HG02970 (cell line): Measurements from ENCODE around the gene RAD51B.

Source experiments
- ATAC-seq: cut with Tn5 transposase; IDR thresholded peaks from one replicate; pipeline ENCODE4 v1.9.1; 2021; ENCODE audit warnings: mild to moderate bottlenecking, moderate library complexity, moderate number of reproducible peaks; ENCODE audit not compliant: unreplicated experiment, low FRiP score

RAD51B gene

DNA sequence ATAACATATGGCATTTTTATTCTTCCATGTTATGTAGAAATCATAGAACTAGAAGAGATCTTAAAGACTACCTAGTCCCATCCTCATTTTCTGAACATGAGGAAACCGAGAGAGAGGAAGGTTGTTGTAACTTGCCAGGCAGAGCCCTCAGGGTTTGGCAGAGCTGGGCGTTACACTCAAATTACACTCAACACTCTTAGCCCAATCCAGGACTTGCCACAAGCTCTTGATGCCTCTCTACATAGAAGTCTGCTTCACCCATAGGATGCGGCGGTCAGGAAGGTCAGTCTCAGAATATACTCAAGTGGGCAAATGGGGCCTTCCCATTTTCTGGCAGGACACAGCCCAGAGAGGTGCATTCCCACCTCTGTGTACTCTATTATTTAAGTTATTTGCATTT is 765.2 kb downstream of the RAD51B start:
- ATAC-seq, result no peak

- no peak for ATAC-seq
These were observed 766.1 kb downstream of the RAD51B start for GRCh38 chr14:68585690-68586089.

- no peak for ATAC-seq
These were observed 767.5 kb downstream of the RAD51B start for GRCh38 chr14:68586896-68587751.

DNA sequence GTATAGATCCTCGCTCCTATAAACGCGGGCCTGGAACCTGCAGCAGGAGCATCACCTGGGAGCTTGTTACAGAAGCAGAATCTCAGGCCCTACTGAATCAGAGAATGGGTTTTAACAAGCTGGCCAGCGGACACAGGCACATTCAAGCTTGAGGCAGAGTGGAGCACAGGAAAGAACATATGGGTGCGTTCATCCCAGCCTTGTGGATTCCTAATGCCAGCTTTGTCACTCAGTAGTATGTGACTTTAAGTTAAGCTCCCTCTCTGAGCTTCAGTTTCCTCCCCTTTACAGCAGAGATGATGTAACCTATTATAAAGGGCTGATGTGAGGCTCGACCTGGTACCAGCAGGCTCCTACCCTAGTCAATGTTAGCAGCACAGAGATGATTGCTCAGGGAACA is 768.4 kb downstream of the RAD51B start:
- ATAC-seq, result no peak

- no peak for ATAC-seq
These were observed 770.0 kb downstream of the RAD51B start for GRCh38 chr14:68589447-68590200.

- no peak for ATAC-seq
These were observed 770.6 kb downstream of the RAD51B start for GRCh38 chr14:68590201-68590522.

- ATAC-seq, result no peak
These were observed 772.2 kb downstream of the RAD51B start for GRCh38 chr14:68591786-68592185.

DNA sequence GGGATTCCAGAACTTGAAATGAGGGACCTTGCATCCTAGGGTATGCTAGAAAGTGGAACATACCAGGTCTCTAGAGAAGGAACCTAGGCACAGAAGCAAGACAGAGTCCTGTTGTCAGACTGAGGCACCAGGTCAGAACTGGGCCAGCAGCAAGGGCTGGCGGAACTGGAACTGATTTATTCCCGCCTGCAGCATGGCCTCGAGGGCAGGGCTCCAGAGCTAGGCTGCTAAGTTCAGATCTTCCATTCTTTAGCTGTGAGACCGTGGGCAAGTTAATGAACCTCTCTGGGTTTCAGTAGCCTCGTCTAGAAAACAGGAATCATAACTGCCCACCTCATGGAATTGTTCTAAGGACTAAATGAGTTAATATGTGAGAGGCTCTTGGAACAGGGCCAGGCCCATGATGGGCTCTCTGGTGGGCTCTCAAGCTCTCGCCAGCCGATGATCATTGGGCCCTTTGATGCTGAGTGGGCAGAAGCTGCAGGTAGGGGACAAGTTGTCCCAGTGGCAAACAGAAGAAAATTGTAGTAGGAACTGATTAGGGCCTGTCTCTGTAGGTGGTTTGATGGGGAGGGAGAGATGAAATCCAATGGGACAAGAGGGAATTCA is 773.5 kb downstream of the RAD51B start:
- no peak for ATAC-seq

DNA sequence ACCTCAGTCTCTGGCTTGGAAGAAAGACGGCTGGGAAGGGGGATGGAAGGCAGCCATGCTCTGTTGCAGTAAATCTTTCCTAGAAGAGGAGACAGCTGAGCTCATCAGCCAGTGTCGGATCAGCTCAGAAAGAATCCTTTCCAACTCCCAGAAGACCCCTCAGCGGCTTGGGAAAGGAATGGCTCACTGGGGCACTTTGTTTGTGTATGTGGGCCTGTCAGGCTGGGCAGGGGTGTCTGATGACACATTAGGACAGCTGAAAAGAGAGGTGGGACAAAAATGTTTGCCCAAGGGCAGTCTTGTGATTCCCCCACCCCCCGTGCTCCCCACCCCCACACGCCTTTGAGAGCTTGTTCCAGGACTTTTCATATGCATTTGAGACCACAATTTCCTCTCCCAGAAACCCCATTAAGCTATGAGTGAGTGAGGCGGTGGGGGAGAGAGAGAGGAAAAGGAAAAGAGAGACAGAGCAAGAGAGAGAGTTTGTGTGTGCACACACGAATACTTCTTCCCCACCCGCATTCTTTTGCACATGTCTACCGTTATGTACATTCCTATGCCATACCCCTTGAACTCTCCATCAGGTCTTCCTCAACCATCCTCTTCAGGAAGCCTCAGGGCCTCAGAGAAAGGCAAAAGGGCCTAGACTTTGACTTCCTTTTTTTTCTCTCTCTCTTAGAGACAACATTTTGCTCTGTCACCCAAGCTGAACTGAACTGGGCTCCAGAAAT is 774.4 kb downstream of the RAD51B start:
- no peak for ATAC-seq

DNA sequence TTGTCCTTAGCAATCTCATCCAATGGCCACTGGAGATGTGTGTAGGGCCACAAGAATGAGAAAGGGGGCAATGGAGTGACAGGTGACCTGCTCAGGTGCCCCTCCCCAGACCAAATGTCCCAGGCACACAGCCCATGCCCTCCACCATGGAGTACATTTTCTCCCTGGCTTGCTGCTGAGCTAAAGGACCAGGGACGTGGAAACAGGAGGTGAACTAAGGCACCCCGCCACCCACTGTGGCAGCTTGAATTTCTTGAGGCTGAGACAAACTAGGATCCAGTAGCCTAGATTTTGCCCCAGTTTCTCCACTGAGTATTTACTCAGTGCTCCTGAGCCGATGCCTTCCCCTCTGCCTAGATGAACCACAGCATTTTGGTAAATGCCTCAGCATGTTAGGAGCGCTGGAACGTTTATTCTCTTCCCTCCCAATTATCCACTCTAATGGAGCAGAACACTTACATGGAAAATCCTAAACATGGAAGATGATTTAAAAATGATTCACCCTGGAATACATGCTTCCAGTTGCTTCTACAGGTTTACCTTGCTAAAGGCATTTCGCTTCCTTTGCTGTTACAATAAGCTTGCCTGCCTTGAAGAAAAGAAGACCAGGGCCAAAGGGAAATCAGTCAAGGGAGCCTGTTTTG is 775.3 kb downstream of the RAD51B start:
- ATAC-seq, result no peak

- ATAC-seq, result no peak
These were observed 776.6 kb downstream of the RAD51B start for GRCh38 chr14:68596211-68596610.

GRCh38 chr14:68596701-68597100 is 777.1 kb downstream of the RAD51B start:
- no peak for ATAC-seq

GRCh38 chr14:68598089-68598488 is 778.5 kb downstream of the RAD51B start:
- ATAC-seq, result no peak

DNA sequence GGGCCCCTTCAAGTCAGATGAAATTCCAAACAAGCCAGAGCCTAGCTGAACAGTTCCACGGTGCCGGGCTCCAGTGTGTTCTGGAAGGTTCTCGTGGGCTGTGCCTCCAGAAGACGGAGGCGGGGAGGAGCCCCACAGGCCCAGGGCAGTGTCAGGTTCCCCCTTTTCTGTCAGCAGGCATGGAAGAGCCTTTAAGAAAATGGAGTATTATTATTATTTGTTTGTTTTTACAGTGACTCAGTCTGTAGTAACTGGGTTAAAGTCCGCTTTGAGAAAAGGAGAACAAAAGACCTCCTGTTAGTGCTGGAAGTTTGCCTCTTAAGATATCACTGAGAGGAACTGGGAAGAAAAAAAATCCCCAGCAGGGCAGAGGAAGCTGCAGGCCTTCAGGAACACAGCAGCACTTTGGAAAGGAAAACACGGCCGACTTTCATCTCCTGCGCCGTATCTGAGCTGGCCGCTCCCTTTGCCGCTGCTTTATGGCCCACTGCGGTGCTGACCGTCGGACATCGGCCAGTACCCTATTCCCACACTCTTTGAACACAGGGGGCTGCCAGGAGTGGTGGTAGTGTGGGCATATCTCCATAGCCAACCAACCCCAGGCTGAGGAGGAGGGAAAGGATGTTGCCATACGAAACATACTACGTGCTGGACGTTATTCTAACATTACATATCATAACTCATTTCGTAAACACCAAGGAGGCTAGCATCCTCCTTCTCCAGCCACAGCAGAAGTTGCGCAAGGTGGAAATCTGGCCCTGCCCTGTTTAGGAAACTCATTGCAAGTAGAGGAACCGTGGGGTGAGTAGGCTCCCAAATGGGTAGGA is 779.3 kb downstream of the RAD51B start:
- ATAC-seq, result no peak

DNA sequence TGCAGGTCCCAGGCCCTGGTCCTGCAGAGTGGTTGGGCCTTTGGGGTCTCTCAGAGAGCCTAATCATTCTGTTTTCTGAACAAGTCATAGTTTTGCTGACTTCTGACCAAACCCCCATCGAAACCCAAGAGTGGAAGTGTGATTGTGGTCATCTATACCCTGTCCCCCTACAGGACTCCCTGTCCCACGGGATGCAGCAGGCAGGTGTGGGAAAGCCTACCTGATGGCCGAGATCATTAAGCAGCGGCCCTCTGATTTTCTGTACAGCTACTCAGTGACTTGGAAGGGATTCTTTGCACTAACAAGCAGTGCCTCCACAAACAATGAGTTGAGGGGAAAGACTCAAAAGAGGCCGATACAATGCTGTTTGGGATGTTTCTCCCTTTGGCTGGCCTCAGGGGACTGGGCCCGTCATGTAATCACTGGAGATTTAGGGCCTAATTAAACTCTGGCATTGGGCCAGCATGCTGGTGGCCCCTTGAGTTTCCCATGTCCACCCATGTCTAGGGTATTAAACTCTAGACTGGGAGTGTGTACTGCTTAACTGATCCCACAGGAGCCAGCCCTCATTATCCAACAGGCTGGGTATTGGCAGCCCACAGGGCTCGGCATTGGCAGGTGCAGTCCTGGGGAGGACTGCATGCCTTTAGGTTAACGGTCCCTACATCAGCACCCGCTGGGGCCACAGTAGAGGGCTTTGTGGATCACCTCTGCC is 780.5 kb downstream of the RAD51B start:
- no peak for ATAC-seq

GRCh38 chr14:68602507-68602906 is 782.9 kb downstream of the RAD51B start:
- no peak for ATAC-seq

GRCh38 chr14:68603533-68604360 is 784.2 kb downstream of the RAD51B start:
- no peak for ATAC-seq

- no peak for ATAC-seq
These were observed 784.8 kb downstream of the RAD51B start for GRCh38 chr14:68604361-68604730.
